Kidney (tissue), 14 donors: Measurements from ENCODE around the gene PC. TPM values are rescaled to one million over a fixed set of nuclear protein-coding genes. Genes with fewer than 3 reads are reported as not detected.

ENCODE experiments used
- DNase-seq, 5 donors: peaks; one replicate each; pipeline ENCODE4 v3.0.0-alpha.2; 2013 to 2020
- FAIRE-seq: peaks from 2 replicates; lab custom pipeline; 2012; peaks lifted over from hg19 to GRCh38; lab: Jason Lieb, UNC
- H3K27ac ChIP-seq, 2 donors: one replicate each; pipeline ENCODE4 v1.7.0; 2013; ENCODE audit warnings: low read depth in 2 of 2, low read length in 2 of 2, inconsistent platforms in 1 of 2
- H3K27me3 ChIP-seq: one replicate; pipeline ENCODE4 v1.7.1; 2013; ENCODE audit warnings: low read length, inconsistent platforms; ENCODE audit not compliant: control insufficient read depth, insufficient read depth
- H3K36me3 ChIP-seq, 3 donors: one replicate each; pipeline versions ENCODE4 v1.7.0 to v1.7.1; 2013; ENCODE audit warnings: low read length in 3 of 3, control low read depth in 1 of 3, inconsistent platforms in 1 of 3; ENCODE audit not compliant: insufficient read depth in 3 of 3, control insufficient read depth in 2 of 3
- H3K4me1 ChIP-seq, 3 donors: one replicate each; pipeline versions ENCODE4 v1.7.0 to v1.7.1; 2013; ENCODE audit warnings: low read length in 3 of 3, inconsistent platforms in 1 of 3, low read depth in 1 of 3; ENCODE audit not compliant: control insufficient read depth in 2 of 3, insufficient read depth in 2 of 3
- H3K4me3 ChIP-seq, 3 donors: one replicate each; pipeline versions ENCODE4 v1.7.0 to v1.8.1; 2013; ENCODE audit warnings: low read length in 3 of 3, control low read depth in 1 of 3, inconsistent platforms in 1 of 3
- H3K9ac ChIP-seq, 3 donors: one replicate each; pipeline versions ENCODE4 v1.7.0 to v1.7.1; 2013; ENCODE audit warnings: low read length in 3 of 3, control low read depth in 1 of 3, inconsistent platforms in 1 of 3
- H3K9me3 ChIP-seq, 3 donors: one replicate each; pipeline versions ENCODE4 v1.7.0 to v1.7.1; 2013; ENCODE audit warnings: low read length in 3 of 3, control low read depth in 1 of 3, inconsistent platforms in 1 of 3; ENCODE audit not compliant: control insufficient read depth in 2 of 3, insufficient read depth in 1 of 3
- intact Hi-C: fragments of 100-400 bp; cut with DNase I; formaldehyde crosslinking; loops from one replicate; pipeline ENCODE4 v1.11.1; 2022
- polyA plus RNA-seq: library from polyadenylated mRNA; stranded (reverse); fragments of 350-450 nt; fragmentation: Illumina TruSeq; extraction: RNeasy Lipid Tissue Mini Kit (QIAGEN cat#74804); gene quantifications from one replicate; pipeline ENCODE4 v1.2.3, GENCODE V29; 2014; ENCODE audit warnings: low read depth, low replicate concordance; ENCODE audit not compliant: insufficient read depth
- total RNA-seq: library from RNA; stranded (reverse); fragmentation: NEBNext Ultra II Directional; extraction: Animal tissue kit (Norgen Biotek cat#: 25700); gene quantifications from one replicate; pipeline ENCODE4 v1.2.1, GENCODE V29; 2021
- TF ChIP-seq, protein P1 (sequence below): IDR thresholded peaks from 3 replicates; pipeline ENCODE4 v1.5.1; 2012; ENCODE audit warnings: mild to moderate bottlenecking, moderate library complexity, borderline replicate concordance; ENCODE audit not compliant: insufficient read depth; ENCODE audit errors: extremely low read depth
- donor health status: control.
- donor health status: control.
- donor health status: control.
- donor health status: control.
- donor health status: control.
- donor health status: DM: yes; HTN: yes; CAD: no.
- donor health status: Normal renal cell carcinoma (clear cell type).

Gene PC
- total and polyA plus RNA-seq, 2 donors from 2014 or later = 20.8 to 95.2 TPM

DNA sequence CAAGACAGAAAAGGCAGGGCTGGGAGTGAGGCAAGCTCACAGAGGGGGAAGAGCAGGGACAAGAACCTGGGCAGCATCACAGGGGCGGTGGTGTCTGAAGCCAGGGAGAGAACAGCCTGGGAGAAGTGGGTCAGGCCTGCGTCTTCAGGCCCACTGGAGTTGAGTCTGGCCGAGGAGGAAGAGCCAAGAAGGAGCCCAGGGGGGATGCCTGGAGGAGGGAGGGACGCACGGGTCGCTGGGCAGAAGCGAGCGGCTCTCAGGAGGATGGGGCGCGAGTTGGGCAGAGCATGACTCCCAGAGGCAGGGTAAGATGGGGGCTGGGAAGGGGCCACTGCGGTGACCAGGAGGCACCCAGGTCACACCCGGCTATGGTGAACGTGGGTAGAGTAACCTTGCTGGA lies 82.8 kb downstream of the PC start:
- H3K4me3 ChIP-seq = no peak overlapping the region
- peak in 2 of 5 donors; percentile 37 to 54 for DNase-seq
- no peak overlapping the region for H3K9ac ChIP-seq
- intact Hi-C loops = no loop called here
- peaks cover 0 to 5% (median 2%) of the 10 kb centered on the region in 3 donors for H3K4me1 ChIP-seq
- H3K9me3 ChIP-seq = no peaks in the 10 kb centered on the region
- FAIRE-seq = no peak
- TF ChIP-seq, protein P1, sequence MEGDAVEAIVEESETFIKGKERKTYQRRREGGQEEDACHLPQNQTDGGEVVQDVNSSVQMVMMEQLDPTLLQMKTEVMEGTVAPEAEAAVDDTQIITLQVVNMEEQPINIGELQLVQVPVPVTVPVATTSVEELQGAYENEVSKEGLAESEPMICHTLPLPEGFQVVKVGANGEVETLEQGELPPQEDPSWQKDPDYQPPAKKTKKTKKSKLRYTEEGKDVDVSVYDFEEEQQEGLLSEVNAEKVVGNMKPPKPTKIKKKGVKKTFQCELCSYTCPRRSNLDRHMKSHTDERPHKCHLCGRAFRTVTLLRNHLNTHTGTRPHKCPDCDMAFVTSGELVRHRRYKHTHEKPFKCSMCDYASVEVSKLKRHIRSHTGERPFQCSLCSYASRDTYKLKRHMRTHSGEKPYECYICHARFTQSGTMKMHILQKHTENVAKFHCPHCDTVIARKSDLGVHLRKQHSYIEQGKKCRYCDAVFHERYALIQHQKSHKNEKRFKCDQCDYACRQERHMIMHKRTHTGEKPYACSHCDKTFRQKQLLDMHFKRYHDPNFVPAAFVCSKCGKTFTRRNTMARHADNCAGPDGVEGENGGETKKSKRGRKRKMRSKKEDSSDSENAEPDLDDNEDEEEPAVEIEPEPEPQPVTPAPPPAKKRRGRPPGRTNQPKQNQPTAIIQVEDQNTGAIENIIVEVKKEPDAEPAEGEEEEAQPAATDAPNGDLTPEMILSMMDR = no peak
- H3K27me3 ChIP-seq = no peaks in the 10 kb centered on the region
- H3K27ac ChIP-seq = no peak overlapping the region
- H3K36me3 ChIP-seq = peaks cover 0 to 9% (median 0%) of the 10 kb centered on the region in 3 donors

DNA sequence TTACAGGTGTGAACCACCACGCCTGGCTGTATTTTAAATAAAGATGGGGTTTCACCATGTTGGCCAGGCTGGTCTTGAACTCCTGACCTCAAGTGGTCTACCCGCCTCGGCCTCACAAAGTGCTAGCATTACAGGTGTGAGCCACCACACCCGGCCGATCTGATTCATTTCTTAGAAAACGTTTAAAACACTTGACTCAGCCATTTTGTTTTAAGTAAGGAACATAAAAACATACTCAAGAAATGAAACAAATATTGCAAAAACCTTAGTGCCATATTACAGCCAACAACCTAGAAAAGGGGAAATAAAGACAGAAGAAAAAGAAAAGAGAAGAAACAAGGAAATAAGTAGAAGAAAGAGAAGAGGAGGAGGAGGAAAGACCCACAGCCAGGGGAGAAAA lies 84.0 kb downstream of the PC start:
- peaks cover 0 to 5% (median 0%) of the 10 kb centered on the region in 3 donors for H3K4me1 ChIP-seq
- FAIRE-seq (no peak), DNase-seq (no peak)
- no peak overlapping the region for H3K4me3 ChIP-seq
- TF ChIP-seq, protein P1 = no peak
- peaks cover 0 to 15% (median 0%) of the 10 kb centered on the region in 3 donors for H3K36me3 ChIP-seq
- no peaks in the 10 kb centered on the region for H3K9me3 ChIP-seq
- no peaks in the 10 kb centered on the region for H3K27me3 ChIP-seq
- intact Hi-C loops = no loop called here
- H3K9ac ChIP-seq = no peak overlapping the region
- no peak overlapping the region for H3K27ac ChIP-seq

DNA sequence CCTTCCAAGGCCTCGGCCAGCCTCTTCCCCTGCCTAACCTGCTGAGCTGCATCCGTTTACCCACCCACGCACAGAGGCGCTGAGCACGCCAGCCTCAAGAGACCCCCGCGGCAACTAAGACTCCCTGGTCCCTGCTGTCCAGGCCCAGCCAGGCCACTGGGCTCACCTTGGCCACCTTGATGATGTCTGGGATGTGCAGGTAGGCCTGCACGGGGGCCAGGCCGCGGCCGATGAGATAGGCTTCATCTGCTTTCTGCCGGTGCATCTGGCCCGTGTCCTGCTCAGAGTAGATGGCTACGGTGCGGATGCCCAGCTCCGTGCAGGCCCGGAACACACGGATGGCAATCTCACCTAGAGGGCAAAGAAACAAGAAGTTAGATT lies 86.7 kb downstream of the PC start:
- intact Hi-C loops = no loop called here
- FAIRE-seq = no peak

More for the DNA sequence above, 86.7 kb downstream of the PC start:
- H3K9me3 ChIP-seq = no peaks in the 10 kb centered on the region
- H3K9ac ChIP-seq = no peak overlapping the region
- no peaks in the 10 kb centered on the region for H3K27me3 ChIP-seq
- peaks cover 0 to 18% (median 0%) of the 10 kb centered on the region in 3 donors for H3K36me3 ChIP-seq
- no peak overlapping the region for H3K4me3 ChIP-seq
- TF ChIP-seq, protein P1 = no peak
- DNase-seq = no peak
- peaks cover 0 to 2% (median 0%) of the 10 kb centered on the region in 3 donors for H3K4me1 ChIP-seq
- no peak overlapping the region for H3K27ac ChIP-seq
